Measurements from ENCODE around the gene MYO16.
"Not testable (repeated sequence)": the region's sequence is repeated elsewhere in the genome, so short reads cannot be mapped to it uniquely, and the experiment has no call there.

The MYO16 gene

GRCh38 chr13:108733022-108733560, 103.7 kb downstream of the MYO16 start:
- in situ Hi-C loops (cut with HindIII; ENCODE audit: low sequenced_read_pairs): no loop called here

- in situ Hi-C loops (cut with HindIII; ENCODE audit: low sequenced_read_pairs): no loop called here
Observed at GRCh38 chr13:108734676-108735075, 105.3 kb downstream of the MYO16 start.

- in situ Hi-C loops (cut with HindIII; ENCODE audit: low sequenced_read_pairs): no loop called here
Observed at GRCh38 chr13:108741930-108742329, 112.5 kb downstream of the MYO16 start.

DNA sequence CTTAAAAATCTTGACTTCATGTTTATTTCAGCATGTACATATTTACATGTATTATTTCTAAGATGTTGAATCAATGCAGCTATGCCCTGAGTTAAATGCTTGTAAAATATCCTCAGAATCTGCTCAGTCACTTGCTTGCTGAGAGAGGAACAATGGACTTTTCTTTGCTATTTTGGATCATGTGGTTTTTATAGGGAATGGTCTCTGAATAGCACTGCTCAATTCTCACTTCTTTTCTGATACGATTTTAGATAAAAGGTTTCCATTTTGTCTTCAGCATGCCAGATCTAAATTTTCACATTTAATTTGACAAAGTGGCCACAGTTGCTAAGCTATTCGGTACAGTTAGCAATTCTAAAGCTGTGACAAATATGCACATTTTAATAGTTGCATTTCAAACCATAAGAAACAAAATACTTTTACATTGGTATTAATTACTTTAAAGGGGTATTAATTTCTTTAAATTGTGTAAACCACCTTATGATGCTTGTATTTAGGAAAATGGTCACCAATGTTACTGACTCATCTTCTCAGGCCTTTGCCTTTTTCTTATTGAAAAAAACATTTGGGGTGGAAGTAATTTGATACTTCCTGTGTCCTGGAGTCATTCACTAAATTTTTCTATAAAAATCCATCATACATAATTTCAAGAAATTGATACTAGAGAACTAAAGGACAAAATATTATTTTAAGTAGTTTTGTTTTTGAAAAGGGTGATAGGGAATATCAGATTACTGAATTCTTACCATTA, 113.5 kb downstream of the MYO16 start:
- in situ Hi-C loops (cut with HindIII; ENCODE audit: low sequenced_read_pairs): no loop called here

DNA sequence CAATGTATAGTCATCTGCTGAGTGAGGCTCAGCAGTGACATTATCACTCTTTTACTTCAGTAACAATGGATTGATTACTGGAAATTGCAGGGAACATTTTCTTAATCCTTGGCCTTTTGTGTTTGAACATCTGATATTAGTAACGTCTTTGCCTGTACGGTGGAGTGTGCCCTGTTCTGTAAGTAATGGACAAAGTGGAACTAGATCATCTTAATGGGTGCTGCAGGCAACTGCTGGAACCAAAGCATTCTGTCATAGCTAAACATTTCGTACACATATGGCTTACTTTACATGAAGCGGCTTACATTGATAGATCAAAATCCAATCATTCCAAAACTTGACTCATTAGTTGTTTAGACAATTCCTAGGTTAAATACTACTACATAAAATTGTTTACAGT, 114.1 kb downstream of the MYO16 start:
- in situ Hi-C loops (cut with HindIII; ENCODE audit: low sequenced_read_pairs): no loop called here

DNA sequence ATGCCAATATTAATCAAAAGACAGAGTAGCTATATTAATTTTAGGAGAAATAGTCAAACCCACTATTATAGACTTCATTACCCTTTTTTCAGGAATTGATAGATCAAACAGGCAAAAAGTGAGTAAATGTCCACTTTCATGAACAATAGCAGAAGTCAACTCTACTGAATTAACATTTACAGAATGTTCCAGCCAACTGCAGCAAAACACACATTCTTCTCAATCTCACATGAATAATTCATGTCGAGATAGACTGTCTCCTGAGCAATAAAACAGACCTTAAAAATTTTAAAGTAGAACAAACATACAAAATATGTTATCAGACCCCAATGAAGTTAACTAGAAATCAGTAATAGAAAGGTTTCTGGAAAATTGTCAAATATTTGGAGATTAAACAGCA, 118.4 kb downstream of the MYO16 start:
- in situ Hi-C loops (cut with HindIII; ENCODE audit: low sequenced_read_pairs): no loop called here

GRCh38 chr13:108752276-108752675, 122.9 kb downstream of the MYO16 start:
- in situ Hi-C loops (cut with HindIII; ENCODE audit: low sequenced_read_pairs): no loop called here

DNA sequence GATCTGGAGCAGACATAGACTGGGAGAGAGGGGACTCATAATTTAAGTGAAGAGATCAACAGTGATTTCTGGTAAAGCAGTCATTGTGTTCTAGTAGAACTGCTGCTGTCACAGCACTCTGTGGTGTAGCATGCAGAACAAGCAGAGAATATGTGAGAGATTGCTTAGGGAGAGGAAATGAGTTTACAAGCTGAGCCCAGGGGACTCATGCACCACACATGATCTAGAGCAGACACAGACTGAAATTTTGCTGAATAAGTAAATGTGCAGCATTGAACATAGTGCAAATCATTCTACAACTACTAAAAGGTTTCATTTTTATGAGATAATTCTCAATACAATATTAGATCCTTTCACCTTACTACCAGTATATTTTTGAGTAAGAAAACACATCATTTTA, 125.7 kb downstream of the MYO16 start:
- in situ Hi-C loops (cut with HindIII; ENCODE audit: low sequenced_read_pairs): no loop called here

- in situ Hi-C loops (cut with HindIII; ENCODE audit: low sequenced_read_pairs): no loop called here
Observed at GRCh38 chr13:108760129-108760528, 130.7 kb downstream of the MYO16 start.

DNA sequence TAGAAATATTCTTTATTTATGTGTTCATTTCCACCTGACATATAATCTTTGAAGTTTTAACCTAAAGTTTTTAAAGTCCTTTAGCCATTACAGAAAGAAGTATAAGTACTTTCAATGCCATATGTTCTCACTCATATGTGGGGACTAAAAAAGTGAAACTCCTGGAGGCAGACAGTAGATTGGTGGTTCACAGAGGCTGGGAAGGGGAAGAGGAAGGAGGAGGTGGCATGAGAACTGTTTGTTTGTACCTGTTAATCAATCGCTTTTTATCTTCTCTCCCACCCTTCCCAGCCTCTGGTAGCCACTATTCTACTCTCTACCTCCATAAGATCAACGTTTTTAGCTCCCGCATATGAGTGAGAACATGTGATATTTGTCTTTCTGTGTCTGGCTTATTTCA, 131.1 kb downstream of the MYO16 start:
- in situ Hi-C loops (cut with HindIII; ENCODE audit: low sequenced_read_pairs): no loop called here

- in situ Hi-C loops (cut with HindIII; ENCODE audit: low sequenced_read_pairs): no loop called here
Observed at GRCh38 chr13:108768035-108768434, 138.6 kb downstream of the MYO16 start.

- in situ Hi-C loops (cut with HindIII; ENCODE audit: low sequenced_read_pairs): no loop called here
Observed at GRCh38 chr13:108769213-108770070, 140.0 kb downstream of the MYO16 start.

- in situ Hi-C loops (cut with HindIII; ENCODE audit: low sequenced_read_pairs): no loop called here
Observed at GRCh38 chr13:108775597-108775996, 146.2 kb downstream of the MYO16 start.

GRCh38 chr13:108776650-108777049, 147.2 kb downstream of the MYO16 start:
- in situ Hi-C loops (cut with HindIII; ENCODE audit: low sequenced_read_pairs): no loop called here

GRCh38 chr13:108777421-108778420, 148.3 kb downstream of the MYO16 start:
- in situ Hi-C loops (cut with HindIII; ENCODE audit: low sequenced_read_pairs): no loop called here

GRCh38 chr13:108779308-108779707, 149.9 kb downstream of the MYO16 start:
- in situ Hi-C loops (cut with HindIII; ENCODE audit: low sequenced_read_pairs): no loop called here

DNA sequence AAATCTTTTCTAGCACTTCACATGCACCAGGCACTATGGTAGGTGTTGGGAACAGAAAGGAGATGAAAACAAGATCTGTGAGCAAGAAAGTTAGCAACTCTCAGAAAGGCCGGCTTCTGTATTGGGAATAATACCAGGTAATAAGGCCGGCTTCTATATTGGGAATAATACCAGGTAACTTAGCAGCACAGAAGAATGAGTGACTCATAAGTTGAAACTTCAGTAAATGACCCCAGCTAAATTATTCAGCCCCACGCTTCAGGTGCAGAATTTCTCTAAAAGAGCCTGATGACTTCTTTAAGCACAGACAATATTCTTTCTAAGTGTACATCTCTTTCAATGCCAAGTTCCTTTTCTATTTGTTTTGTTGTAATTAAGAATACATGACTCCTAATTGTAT, 151.3 kb downstream of the MYO16 start:
- in situ Hi-C loops (cut with HindIII; ENCODE audit: low sequenced_read_pairs): no loop called here

- in situ Hi-C loops (cut with HindIII; ENCODE audit: low sequenced_read_pairs): no loop called here
Observed at GRCh38 chr13:108781312-108781711, 151.9 kb downstream of the MYO16 start.

- in situ Hi-C loops (cut with HindIII; ENCODE audit: low sequenced_read_pairs): not testable (repeated sequence)
Observed at GRCh38 chr13:108782480-108782879, 153.1 kb downstream of the MYO16 start.

- in situ Hi-C loops (cut with HindIII; ENCODE audit: low sequenced_read_pairs): no loop called here
Observed at GRCh38 chr13:108785844-108786243, 156.4 kb downstream of the MYO16 start.
